ENCODE results near the gene PIK3R5. TPM values are rescaled to one million over a fixed set of nuclear protein-coding genes. Genes with fewer than 3 reads are reported as not detected.

The PIK3R5 gene
- total RNA-seq, 4 donors from 2014 or later, result 0.63 to 5.9 (median 2.9) TPM

DNA sequence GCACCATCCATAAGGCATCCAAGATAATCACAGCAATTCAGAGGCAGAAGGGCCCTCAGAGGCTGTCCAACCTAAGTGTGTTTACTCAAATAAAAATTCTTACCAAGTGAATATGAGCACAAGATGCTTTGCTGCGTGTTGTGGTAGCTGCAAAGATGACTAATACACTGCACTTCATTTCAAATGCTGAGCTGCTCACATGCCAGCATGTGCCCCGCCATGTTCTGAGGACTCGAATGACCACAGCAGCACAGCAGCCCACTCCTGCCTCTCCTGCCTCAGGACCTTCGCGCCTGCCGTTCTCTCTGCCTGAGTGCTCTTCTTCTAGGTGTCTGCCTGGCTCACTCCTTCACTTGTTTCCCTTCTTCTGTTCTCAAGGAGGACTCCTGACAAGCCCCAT is 19.0 kb downstream of the PIK3R5 start:
- intact Hi-C loops (cut with DNase I; ENCODE audit: low total_unique reads) (no loop called here), in situ Hi-C loops (cut with MboI; ENCODE audit: low sequenced_read_pairs in 4 of 4) (no loop called here)
- DNase-seq (no peak), ATAC-seq (no peak)
- no peaks in the 10 kb centered on the region for H3K9me3 ChIP-seq
- TF ChIP-seq, protein P1, sequence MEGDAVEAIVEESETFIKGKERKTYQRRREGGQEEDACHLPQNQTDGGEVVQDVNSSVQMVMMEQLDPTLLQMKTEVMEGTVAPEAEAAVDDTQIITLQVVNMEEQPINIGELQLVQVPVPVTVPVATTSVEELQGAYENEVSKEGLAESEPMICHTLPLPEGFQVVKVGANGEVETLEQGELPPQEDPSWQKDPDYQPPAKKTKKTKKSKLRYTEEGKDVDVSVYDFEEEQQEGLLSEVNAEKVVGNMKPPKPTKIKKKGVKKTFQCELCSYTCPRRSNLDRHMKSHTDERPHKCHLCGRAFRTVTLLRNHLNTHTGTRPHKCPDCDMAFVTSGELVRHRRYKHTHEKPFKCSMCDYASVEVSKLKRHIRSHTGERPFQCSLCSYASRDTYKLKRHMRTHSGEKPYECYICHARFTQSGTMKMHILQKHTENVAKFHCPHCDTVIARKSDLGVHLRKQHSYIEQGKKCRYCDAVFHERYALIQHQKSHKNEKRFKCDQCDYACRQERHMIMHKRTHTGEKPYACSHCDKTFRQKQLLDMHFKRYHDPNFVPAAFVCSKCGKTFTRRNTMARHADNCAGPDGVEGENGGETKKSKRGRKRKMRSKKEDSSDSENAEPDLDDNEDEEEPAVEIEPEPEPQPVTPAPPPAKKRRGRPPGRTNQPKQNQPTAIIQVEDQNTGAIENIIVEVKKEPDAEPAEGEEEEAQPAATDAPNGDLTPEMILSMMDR (IDR thresholded peaks at IDR 0.05 in 4 of 5, conservative IDR thresholded peaks at IDR 0.05 in 1 of 5), result no peak
- TF ChIP-seq POLR2A (IDR thresholded peaks at IDR 0.05), result no peak
- no peaks in the 10 kb centered on the region for H3K4me1 ChIP-seq
- no peak overlapping the region for H3K4me3 ChIP-seq
- no peak overlapping the region for H3K27ac ChIP-seq
- H3K27me3 ChIP-seq, result peaks cover 0 to 4% (median 0%) of the 10 kb centered on the region in 3 donors
- no peaks in the 10 kb centered on the region for H3K36me3 ChIP-seq

DNA sequence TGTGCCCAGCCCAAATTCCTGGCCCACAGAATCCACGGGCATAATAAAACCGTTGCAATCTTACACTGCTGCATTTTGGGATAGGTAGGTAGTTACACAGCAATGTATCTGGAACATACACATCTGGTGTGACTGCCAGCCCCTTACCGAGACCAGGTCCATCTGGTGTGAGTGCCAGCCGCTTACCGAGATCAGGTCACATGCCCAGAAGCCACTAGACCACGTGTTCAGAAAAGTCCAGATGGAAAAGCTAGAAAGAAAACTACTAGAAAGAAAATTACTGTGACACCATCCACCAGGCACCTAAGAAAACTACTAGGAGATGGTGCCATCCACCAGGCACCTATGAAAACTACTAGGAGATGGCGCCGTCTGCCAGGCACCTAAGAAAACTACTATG is 19.4 kb downstream of the PIK3R5 start:
- Histone ChIP-seq H3K27ac (no peak overlapping the region), H3K9me3 (no peaks in the 10 kb centered on the region), H3K4me1 (no peaks in the 10 kb centered on the region), H3K27me3 (peaks cover 0 to 4% (median 0%) of the 10 kb centered on the region in 3 donors), H3K4me3 (no peak overlapping the region), H3K36me3 (no peaks in the 10 kb centered on the region)
- TF ChIP-seq, protein P1 (IDR thresholded peaks at IDR 0.05 in 4 of 5, conservative IDR thresholded peaks at IDR 0.05 in 1 of 5), result no peak
- no peak for TF ChIP-seq POLR2A (IDR thresholded peaks at IDR 0.05)
- intact Hi-C loops (cut with DNase I; ENCODE audit: low total_unique reads) (no loop called here), in situ Hi-C loops (cut with MboI; ENCODE audit: low sequenced_read_pairs in 4 of 4) (no loop called here)
- ATAC-seq, result no peak
- no peak for DNase-seq

- intact Hi-C loops (cut with DNase I; ENCODE audit: low total_unique reads), result no loop called here
- ATAC-seq (no peak), DNase-seq (no peak)
- TF ChIP-seq, protein P1 (IDR thresholded peaks at IDR 0.05 in 4 of 5, conservative IDR thresholded peaks at IDR 0.05 in 1 of 5), result no peak
- TF ChIP-seq POLR2A (IDR thresholded peaks at IDR 0.05), result no peak
- H3K27me3 ChIP-seq, result peaks cover 0 to 7% (median 3%) of the 10 kb centered on the region in 3 donors
- H3K4me1 ChIP-seq, result no peaks in the 10 kb centered on the region
- no peak overlapping the region for H3K27ac ChIP-seq
- no peaks in the 10 kb centered on the region for H3K36me3 ChIP-seq
- in situ Hi-C loops (cut with MboI; ENCODE audit: low sequenced_read_pairs in 4 of 4), result no loop called here
- H3K9me3 ChIP-seq, result no peaks in the 10 kb centered on the region
- no peak overlapping the region for H3K4me3 ChIP-seq
Observed at GRCh38 chr17:8944748-8945147, 20.8 kb downstream of the PIK3R5 start.

DNA sequence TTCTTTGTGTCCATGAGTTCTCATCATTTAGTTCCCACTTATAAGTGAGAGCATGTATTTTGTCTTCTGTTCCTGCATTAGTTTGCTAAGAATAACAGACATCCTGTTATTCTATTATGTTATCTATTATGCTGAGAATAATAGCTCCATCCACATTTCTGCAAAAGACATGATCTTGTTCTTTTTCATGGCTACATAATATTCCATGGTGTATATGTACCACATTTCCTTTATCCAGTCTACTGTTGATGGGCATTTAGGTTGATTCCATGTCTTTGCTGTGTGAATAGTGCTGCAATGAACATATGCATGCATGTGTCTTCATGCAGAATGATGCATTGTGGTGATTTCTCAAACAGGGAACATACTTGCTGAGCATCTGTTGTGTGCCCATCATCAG is 21.4 kb downstream of the PIK3R5 start:
- no peak for TF ChIP-seq POLR2A (IDR thresholded peaks at IDR 0.05)
- TF ChIP-seq, protein P1 (IDR thresholded peaks at IDR 0.05 in 4 of 5, conservative IDR thresholded peaks at IDR 0.05 in 1 of 5), result no peak
- H3K27ac ChIP-seq, result no peak overlapping the region

GRCh38 chr17:8941980-8942622 is 23.4 kb downstream of the PIK3R5 start:
- intact Hi-C loops (cut with DNase I; ENCODE audit: low total_unique reads), result no loop called here
- Histone ChIP-seq H3K36me3 (no peaks in the 10 kb centered on the region), H3K9me3 (no peaks in the 10 kb centered on the region), H3K27ac (no peak overlapping the region), H3K4me3 (no peak overlapping the region), H3K27me3 (peaks cover 0 to 7% (median 3%) of the 10 kb centered on the region in 3 donors), H3K4me1 (no peaks in the 10 kb centered on the region)
- ATAC-seq, result no peak
- in situ Hi-C loops (cut with MboI; ENCODE audit: low sequenced_read_pairs in 4 of 4), result no loop called here
- TF ChIP-seq, protein P1 (IDR thresholded peaks at IDR 0.05 in 4 of 5, conservative IDR thresholded peaks at IDR 0.05 in 1 of 5), result no peak
- no peak for TF ChIP-seq POLR2A (IDR thresholded peaks at IDR 0.05)
- no peak for DNase-seq

More for the DNA sequence above, 21.4 kb downstream of the PIK3R5 start:
- intact Hi-C loops (cut with DNase I; ENCODE audit: low total_unique reads), result no loop called here
- no peak for ATAC-seq
- H3K36me3 ChIP-seq, result no peaks in the 10 kb centered on the region
- peaks cover 0 to 7% (median 3%) of the 10 kb centered on the region in 3 donors for H3K27me3 ChIP-seq
- DNase-seq, result no peak
- no peak overlapping the region for H3K4me3 ChIP-seq
- no peaks in the 10 kb centered on the region for H3K4me1 ChIP-seq
- in situ Hi-C loops (cut with MboI; ENCODE audit: low sequenced_read_pairs in 4 of 4), result no loop called here
- H3K9me3 ChIP-seq, result no peaks in the 10 kb centered on the region
